ENCODE measurements around the gene VPS35L.

DNA sequence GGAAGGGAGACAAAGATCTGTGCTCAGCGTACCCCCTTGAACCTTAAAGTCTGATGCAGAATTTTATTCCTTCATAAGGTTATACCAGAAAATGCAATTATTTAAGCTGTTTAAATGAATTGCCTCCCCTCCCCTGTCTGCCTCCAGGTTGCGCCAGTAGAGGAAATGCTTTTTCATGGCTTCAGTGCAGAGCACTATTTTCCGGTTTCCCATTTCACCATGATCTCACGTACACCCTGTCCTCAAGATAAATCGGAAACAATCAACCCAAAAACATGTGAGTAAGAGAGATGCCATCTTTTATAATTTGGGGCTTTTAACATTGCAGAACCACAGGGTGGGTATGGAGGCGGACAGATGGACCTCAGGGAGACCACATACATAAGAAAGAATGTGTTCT lies 178.0 kb downstream of the VPS35L start:
- TF ChIP-seq, protein P1, sequence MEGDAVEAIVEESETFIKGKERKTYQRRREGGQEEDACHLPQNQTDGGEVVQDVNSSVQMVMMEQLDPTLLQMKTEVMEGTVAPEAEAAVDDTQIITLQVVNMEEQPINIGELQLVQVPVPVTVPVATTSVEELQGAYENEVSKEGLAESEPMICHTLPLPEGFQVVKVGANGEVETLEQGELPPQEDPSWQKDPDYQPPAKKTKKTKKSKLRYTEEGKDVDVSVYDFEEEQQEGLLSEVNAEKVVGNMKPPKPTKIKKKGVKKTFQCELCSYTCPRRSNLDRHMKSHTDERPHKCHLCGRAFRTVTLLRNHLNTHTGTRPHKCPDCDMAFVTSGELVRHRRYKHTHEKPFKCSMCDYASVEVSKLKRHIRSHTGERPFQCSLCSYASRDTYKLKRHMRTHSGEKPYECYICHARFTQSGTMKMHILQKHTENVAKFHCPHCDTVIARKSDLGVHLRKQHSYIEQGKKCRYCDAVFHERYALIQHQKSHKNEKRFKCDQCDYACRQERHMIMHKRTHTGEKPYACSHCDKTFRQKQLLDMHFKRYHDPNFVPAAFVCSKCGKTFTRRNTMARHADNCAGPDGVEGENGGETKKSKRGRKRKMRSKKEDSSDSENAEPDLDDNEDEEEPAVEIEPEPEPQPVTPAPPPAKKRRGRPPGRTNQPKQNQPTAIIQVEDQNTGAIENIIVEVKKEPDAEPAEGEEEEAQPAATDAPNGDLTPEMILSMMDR (conservative IDR thresholded peaks at IDR 0.05; ENCODE audit: low read depth, low read length), result no peak
- TF ChIP-seq EZH2 (IDR thresholded peaks at IDR 0.05; ENCODE audit: borderline replicate concordance, low read depth, low read length, poor library complexity, severe bottlenecking), result no peak

Measured in A673 (cell line).